ENCODE data around the gene SPG21.

GRCh38 chr15:65004993-65005392 is 15.3 kb upstream of the SPG21 start:
- TF ChIP-seq CTCF (IDR thresholded peaks at IDR 0.05) (no peak), EP300 (IDR thresholded peaks at IDR 0.05) (no peak)

Data from stomach (tissue), 4 donors.